ENCODE data around the gene SFTPA2.

DNA sequence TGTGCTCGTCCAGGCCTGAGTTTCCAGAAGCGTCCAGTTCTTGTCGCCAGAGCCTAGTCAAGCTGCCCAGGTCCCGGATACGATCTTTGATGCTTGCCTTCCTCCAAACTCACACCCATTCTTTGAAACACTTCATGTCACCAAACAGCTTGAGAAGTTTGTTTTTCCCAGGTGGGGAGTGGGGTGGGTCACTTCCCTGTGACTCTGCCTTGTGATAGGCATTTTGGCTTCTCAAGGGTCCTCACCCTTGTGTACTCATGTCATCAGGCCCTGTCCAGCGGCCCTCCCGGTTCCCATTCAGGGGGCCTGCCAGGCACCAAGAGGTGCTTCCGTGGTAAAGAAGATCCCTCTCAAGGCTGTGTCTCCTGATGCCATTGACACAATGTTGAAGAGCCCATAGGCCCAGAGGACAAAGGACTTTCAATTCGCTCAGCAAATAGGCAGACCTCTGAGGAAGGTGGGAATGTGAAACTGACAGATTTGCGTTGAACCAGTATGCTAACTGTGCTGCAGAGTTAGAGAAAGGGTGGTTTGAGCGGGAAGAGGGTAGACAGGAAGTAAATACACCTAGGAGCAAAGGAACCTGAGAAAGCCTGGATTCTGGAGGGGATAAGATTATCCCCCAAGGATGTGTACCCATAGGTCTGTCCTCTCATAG is 25.8 kb upstream of the SFTPA2 start:
- TF ChIP-seq, protein P1, sequence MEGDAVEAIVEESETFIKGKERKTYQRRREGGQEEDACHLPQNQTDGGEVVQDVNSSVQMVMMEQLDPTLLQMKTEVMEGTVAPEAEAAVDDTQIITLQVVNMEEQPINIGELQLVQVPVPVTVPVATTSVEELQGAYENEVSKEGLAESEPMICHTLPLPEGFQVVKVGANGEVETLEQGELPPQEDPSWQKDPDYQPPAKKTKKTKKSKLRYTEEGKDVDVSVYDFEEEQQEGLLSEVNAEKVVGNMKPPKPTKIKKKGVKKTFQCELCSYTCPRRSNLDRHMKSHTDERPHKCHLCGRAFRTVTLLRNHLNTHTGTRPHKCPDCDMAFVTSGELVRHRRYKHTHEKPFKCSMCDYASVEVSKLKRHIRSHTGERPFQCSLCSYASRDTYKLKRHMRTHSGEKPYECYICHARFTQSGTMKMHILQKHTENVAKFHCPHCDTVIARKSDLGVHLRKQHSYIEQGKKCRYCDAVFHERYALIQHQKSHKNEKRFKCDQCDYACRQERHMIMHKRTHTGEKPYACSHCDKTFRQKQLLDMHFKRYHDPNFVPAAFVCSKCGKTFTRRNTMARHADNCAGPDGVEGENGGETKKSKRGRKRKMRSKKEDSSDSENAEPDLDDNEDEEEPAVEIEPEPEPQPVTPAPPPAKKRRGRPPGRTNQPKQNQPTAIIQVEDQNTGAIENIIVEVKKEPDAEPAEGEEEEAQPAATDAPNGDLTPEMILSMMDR (conservative IDR thresholded peaks at IDR 0.05; ENCODE audit: low read depth, low read length) = no peak
- TF ChIP-seq EZH2 (IDR thresholded peaks at IDR 0.05; ENCODE audit: low read length, unreplicated experiment) (no peak), EZH2phosphoT487 (IDR thresholded peaks at IDR 0.05; ENCODE audit: borderline replicate concordance, low read length) (no peak)
